ENCODE results near the gene IMMP2L.

DNA sequence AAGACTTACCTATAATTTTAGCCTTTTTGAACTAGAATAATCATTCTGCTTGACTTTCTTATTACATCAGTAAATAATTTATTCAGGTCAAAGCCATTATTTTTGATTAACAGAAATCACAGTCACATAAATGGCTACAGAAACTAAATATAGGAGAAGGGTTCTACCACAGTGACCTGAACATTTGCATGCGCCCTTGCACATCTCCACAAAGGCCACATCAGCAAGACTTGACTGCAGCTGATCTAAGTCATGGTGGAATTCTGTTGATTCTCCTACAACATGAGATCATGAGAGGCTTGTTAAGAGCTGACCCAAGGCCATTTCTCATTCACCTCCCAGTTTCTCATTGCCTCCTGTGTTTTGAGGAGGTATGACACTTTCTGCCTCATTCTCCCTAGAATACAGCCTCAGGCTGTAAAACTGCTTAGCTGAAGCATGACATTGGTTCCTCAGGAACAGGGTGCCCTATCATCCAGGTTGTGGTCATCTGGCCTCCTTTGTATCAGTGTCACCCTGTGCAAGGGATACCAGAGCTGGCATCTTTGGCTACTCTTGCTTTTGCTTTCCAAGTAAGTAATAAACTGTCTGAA lies 6.7 kb upstream of the IMMP2L start:
- TF ChIP-seq ATF3 (IDR thresholded peaks at IDR 0.05) (no peak), HNF4A (conservative IDR thresholded peaks at IDR 0.05) (no peak), SP1 (IDR thresholded peaks at IDR 0.05) (no peak), GABPA (IDR thresholded peaks at IDR 0.05 in 1 of 2, conservative IDR thresholded peaks at IDR 0.05 in 1 of 2) (no peak)
- TF ChIP-seq, protein P1, sequence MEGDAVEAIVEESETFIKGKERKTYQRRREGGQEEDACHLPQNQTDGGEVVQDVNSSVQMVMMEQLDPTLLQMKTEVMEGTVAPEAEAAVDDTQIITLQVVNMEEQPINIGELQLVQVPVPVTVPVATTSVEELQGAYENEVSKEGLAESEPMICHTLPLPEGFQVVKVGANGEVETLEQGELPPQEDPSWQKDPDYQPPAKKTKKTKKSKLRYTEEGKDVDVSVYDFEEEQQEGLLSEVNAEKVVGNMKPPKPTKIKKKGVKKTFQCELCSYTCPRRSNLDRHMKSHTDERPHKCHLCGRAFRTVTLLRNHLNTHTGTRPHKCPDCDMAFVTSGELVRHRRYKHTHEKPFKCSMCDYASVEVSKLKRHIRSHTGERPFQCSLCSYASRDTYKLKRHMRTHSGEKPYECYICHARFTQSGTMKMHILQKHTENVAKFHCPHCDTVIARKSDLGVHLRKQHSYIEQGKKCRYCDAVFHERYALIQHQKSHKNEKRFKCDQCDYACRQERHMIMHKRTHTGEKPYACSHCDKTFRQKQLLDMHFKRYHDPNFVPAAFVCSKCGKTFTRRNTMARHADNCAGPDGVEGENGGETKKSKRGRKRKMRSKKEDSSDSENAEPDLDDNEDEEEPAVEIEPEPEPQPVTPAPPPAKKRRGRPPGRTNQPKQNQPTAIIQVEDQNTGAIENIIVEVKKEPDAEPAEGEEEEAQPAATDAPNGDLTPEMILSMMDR (IDR thresholded peaks at IDR 0.05; ENCODE audit: low read depth, low read length, missing input control) = no peak

Measured in liver (tissue), 3 donors.